CD4-positive, alpha-beta T cell treated with Interleukin-6 at 100 ng/mL for 8 hours (primary cell): Measurements from ENCODE around the gene IRS2.

ENCODE experiments used
- DNase-seq: peaks from one replicate; pipeline ENCODE4 v3.0.0-alpha.2; 2020; ENCODE audit warnings: mixed read lengths, low spot score

IRS2 gene

DNA sequence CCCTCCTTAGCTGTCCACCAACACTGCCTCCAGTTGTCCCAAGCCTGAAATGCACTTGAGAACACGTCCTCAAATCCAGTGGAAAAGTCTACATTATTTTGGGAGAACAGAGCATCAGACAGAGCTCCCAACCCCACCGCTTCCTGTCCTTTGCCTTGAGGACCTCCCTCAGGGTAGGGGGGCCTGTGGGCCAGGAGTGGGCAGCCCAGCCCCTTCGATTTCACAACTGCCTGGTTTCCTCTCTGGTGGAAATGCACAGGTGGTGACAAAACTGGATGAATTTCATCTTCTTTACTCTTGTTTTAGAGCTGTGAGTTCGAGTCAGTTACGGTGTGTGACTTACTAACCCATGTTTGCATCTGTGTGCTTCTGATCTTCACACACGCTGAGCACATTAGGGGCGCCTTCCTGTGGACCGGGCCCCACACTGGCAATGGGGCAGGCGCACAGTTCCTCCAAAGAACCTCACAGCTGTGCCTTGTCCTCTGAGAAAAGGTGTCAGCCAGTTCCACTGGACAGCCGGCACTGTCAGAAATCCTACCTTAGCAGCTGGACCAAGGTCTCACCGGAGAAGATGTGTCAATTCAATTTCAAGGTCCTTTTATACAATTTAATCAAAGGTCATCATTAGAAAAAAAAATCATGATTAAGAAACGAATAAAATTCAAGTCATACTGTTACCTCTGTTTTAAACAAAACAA is 80.2 kb downstream of the IRS2 start:
- DNase-seq = no peak

DNA sequence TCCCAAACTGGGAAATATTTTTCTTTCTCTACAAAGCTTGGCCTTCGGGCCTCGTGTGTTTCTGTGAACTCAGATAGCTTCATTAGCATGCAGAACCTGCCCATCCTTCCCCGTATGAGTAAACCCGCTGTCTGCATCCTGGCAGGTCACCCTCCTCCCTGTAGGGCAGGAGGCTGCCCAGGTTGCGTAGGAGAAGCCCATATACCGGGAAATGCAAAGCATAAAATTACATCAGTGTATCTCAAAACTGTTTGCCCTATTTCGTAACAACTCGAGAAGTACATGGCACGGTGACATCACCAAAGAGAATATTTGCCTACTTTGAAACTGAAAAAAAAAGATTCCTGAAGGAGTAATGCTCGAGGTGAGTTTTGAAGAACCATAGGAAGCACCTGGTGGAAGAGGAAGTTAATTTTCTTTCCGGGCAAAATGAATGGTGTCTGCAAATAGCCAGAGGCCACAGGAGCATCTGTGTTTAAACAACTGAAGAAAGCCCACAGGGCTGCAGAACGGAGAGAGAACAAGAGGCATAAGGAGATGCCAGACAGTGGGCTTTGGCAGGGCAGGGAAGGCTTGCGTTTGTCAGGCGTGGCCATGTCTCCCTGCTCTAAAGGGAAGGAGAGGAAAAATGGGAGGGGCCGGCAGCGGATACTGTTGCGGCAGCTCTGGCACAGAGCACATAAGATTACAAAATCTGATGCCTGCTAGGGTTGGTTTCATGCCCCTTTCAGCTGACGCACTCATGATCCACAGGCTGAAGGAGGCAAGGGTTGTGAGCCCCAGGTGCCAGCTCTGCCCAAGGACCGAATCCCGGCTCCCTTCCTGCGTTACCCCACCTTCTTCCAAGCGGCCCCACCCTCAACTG is 81.4 kb downstream of the IRS2 start:
- no peak for DNase-seq

DNA sequence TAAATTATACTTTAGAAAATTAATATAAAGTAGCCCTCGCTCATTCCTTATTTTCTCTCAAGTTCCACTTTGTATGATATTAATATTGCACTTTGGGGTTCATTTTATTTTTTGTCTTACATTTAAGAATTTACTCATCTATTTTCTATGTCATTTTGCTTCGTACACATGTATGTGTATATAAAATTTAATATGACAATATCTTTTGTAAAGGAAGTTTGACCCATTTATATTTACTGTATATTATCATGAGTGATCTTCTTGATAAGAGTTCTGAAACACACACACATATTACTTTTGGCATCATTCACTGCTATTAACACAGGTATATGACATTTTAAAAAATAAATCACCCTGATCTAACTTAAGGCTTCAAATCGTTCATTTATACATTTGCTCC is 83.1 kb downstream of the IRS2 start:
- no peak for DNase-seq
